ENCODE results near the gene ING4.
"Not testable (repeated sequence)": the region's sequence is repeated elsewhere in the genome, so short reads cannot be mapped to it uniquely, and the experiment has no call there.

Gene ING4

DNA sequence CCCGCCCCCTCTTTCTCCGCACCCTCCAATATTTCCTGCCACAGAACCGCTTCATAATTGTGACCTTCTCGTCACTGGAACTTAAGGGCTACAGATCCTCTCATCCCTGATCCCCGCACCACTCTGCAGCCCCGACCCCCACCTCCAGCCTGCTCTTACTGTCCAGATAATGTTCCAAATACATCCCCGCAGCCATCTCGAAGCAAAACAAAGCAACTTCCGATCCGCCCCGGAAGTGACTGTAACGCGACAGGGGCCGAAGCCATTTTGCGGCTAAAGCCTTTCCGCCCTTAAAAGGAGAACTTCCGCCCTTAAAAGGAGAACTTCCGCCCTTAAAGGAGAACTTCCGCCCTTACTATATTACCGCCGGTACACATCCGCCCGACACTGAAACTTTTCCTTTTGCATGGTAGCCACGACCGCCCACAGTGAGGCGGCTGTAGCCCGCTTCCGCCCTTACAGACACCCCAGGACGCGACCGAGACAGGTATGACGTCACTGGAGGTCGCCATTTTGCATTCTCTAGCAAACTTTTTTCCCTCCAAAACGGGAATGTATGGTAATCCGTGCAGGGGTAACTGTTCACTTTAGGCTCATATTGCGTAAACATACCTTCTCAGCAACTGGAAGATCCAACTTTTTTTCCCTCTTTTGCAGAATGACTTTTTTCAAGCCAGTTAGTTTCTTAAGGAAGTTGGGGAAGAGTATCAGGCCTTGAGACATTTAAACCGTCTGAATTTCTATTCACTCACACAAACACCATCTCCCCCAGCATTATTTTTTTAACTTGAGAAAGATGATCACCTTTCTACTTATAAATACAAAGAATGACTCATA is at the start of gene ING4:
ING4 (minus strand) TSS at position 214 of the 837 bp plus-strand sequence; CDS start at position 196, 18 bp downstream.
- peak; percentile 99 for DNase-seq

DNA sequence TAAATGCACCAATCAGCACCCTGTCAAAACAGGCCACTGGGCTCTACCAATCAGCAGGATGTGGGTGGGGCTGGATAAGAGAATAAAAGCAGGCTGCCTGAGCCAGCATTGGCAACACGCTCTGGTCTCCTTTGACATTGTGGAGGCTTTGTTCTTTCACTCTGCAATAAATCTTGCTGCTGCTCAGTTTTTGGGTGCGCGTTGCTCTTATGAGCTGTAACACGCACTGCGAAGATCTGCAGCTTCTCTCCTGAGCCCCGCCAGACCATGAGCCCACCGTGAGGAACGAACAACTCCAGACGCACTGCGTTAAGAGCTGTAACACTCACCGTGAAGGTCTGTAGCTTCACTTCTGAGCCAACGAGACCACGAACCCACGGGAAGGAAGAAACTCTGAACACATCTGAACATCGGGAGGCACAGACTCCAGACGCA is 46.1 kb upstream of the ING4 start:
- peak; percentile 82 for DNase-seq

DNA sequence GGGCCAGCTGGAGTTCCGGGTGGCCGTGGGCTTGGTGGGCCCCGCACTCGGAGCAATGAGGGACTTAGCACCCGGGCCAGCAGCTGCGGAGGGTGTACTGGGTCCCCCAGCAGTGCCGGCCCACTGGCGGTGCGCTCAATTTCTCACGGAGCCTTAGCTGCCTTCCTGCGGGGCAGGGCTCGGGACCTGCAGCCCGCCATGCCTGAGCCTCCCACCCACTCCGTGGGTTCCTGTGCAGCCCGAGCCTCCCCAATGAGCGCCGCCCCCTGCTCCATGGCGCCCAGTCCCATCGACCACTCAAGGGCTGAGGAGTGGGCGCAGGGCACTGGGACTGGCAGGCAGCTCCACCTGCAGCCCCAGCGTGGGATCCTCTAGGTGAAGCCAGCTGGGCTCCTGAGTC is 45.4 kb upstream of the ING4 start:
- not testable (repeated sequence) for DNase-seq

DNA sequence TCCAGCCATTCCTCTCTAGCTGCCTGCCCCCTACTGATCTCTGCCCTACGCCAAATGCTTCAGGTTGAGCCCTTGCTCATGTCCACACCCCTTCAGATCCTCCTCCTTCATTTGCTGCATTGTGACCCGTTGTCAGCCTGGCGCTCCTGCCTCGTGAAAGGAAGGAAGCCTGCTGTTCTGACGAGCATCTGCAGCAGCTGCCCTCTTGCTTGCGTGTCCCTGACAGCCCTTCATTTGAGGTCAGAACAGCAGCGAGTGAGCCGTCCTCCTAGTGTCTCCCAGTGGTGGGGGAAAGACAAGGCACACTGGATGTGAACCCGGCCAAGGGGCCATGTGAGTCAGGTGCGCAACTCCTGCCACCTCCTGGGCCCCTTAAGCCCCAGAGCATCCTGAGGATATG is 40.7 kb upstream of the ING4 start:
- no peak for DNase-seq

DNA sequence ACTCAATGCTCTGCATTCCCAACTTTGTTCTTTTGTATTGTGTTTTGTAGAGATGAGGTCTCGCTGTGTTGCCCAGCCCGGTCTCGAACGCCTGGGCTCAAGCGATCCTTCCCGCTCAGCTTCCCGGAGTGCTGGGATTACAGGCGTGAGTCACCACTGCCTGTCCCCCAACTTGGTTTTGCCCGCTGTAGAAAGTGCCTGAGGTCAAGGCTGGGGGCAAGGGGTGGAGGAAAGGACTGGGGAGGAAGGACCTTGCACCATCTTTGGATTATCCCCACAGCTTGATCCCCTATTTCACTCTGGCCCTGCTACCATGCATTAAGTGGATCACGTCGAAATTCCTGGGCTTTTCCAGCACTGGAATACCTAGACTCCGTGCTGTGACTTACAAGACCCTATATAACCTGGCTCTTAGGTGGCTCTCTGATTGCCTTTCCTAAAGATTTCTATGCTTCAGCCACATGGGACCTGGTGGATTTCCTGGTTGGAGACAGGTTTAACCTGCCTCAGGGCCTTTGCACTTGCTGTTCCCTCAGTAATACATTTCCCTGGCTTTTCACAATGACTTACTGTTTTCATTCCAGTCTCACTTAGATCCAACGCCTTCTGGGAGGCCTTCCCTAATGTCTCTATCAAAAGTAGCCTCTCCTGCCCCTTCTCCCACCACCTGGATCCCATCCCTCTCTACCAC is 38.3 kb upstream of the ING4 start:
- DNase-seq = no peak

DNA sequence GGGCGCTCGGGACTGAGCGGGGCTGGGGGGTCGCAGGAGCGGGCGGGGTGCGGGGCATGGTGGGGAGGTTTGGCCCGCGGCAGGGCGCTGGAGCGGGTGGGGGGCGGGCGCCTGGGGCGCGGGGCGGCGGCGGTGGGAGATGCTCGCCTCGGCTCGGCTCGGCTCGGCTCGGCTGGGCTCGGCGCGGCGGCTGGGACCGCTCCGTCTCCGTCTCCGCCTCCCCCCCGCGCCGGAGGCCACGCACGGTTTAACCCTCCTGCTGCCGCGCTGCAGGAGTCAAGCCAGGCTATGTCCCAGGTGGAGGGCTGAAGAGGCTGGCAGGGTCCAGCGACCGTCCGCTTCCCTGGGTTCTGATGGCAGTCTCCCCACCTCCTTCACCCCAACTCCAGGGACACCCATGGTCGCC is 37.7 kb upstream of the ING4 start, which contains the start of gene PIANP:
PIANP (minus strand) TSS at position 170 of the 406 bp plus-strand sequence. CDS start 2,754 bp downstream, outside the sequence.
- peak; percentile 29 for DNase-seq

DNA sequence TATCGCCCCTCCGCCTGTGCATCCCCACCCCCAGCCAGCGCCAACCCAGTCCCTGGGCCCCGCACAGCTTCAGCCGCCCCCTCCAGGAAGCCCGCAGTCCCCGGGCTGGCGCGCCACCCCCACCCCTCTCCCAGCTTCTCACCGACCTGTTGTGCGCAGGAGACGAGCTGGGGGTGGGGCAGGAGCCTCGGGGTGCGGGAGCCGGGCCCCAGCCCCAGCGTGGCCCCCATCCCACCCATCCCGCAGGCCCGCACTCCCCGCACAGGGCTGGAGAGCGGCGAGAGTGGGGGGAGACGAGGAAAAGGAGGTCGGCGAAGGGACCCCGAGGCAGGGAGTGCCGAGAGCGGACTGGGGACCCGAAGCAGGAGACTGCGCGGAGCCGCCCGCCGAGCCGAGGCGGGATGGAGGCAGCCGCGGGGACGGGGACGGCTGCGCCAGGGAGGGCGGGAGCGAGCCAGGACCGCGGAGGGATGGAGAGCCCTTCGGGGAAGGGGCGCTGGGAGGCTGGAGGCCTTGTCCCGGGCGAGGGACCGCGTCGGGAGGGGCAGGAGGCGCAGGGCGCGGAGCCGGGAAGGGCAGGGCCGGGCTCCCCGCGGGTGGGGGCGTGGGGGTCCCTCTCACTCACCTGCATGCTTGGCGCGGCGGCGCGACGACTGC is 37.2 kb upstream of the ING4 start:
- DNase-seq = no peak

DNA sequence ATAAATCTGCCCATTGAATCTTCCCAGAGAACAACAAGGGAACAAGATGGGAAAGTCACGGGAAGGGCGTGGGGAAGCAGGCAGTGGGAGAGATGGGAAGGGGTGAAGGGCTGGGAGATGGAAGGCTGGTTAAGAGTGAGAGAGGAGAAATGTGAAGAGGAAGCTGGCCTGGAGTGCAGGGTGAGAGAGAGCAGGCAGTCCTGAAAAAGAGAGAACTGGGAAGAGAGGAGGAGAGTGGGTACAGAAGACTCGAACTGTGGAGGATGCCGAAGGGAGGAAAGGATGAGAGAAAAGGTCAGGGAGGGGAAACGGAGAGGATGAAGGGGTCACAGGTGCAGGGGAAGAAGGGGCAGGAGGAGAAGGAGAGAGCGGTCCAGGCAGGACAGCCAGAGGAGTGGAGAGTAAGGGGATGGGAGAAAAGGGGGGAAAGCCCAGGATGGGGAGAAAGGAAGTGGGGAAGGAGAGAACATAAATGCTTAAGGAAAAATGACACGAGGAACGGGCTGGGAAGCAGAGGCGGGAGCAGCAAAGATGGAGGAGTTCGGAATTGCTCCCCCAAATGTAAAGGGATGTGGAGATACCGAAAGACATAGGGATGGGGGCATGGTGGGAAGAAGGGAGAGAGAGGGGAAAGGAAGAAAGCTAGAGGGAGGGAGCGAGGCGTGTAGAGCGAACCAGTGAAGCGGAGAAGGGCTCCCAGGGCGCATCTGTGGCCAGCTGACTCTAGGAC is 36.5 kb upstream of the ING4 start:
- no peak for DNase-seq

DNA sequence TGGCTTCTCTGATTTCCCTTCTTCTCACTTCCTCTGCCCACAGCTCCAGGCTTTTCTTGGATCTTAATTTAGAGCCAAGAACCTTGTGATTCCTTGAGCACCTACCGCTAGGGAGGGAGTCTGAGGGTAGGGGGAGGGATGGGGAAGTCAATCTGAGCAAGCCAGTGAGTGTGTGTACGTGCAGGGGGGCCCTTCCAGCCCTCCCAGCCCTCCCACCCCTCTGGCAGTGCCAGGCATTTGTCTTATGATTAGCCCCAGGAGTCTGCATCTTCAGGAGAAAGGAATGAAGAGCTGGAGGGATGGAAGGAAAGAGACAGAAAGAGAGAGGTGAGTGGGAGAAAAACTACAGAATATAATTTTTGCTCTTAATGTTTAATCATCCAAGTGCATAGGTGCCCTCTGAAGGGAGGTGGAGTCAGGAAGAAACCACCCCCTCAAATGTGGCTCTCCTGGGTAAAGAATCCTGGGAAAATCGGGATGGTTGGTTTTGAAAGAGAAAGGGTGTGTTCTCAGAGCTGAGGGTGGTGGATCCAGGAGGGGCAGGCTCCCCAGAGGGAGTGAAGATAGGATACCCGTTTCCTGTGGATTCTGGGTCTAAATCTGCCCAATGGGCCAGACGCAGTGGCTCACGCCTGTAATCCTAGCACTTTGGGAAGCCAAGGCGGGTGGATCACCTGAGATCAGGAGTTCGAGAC is 35.6 kb upstream of the ING4 start:
- DNase-seq = no peak

DNA sequence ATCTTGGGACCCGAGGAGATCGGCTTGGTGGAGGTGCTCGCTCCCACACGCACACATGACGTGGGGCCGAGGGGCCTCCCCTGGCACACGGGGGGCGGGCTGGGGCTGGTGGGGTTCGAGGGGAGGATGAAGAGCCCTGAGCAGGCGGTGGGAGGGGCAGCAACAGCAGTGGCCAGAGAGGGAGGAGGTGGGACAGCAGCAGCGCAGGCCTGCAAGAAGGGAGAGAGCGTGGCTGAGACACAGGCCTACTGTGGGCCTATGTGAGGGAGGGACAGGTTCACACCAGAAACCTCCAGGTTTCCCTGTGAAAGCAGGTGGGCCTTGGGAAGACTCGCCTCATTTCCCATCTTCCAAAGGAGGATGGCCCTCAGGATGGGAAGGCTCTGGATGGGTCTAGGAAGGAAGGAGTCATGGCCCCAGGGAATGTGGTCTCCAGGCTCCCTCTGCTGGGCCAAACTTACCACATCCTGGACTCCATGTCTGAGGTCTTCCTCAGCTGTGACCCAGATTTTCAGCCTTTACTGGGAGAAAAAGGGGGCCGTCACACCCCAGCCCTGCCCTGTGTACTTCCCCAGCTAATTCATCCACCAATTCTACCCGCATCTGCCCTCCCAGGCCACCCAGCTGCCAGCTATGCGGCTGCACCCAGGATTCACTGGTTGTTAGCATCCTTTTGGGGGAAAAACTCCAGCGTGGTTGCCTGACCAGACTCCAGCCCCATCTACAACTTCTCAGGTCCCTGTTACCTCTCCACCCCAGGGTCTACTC is 34.8 kb upstream of the ING4 start:
- no peak for DNase-seq

DNA sequence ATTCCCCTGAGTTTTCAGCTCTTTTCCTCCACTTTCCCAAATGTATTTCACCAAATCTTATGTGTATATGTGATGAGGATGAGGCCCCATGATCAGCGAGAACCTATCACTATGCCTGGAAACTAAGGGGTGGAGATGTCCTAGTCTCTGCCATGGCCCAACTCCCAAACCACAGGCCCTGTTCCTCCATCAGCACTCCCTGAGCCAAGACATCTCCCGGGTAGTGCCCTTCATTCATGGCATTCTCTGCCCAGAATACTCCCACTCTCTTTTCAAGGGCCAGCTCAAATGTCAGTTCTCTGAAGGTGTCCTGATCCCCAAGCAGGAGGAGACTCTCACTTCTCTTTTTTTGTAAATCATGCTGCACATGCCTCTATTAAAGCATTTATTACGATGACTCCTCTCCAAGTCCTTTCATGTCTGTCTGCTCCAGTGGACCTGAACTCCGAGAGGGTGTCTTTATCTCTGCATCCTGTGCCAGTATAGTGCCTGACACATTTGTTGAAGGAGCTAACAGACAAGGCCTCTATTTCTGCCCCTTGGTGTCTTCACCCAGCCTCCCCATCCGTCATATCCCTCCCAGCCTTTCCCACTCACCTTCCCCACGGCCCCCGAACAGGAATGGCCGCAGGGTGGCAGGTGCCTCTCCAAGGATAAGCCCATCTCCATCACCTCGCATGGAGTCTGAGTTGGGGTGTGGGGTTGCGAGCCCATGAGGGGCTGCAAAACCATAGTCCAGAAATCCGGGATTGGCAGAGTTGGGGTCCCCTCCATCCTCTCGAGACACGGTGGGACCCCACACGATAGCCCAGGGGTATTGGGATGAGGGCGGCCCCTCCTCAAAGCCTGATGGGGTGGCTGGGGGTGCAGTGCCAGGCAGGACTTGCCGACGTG is 34.0 kb upstream of the ING4 start:
- DNase-seq = peak; percentile 29

DNA sequence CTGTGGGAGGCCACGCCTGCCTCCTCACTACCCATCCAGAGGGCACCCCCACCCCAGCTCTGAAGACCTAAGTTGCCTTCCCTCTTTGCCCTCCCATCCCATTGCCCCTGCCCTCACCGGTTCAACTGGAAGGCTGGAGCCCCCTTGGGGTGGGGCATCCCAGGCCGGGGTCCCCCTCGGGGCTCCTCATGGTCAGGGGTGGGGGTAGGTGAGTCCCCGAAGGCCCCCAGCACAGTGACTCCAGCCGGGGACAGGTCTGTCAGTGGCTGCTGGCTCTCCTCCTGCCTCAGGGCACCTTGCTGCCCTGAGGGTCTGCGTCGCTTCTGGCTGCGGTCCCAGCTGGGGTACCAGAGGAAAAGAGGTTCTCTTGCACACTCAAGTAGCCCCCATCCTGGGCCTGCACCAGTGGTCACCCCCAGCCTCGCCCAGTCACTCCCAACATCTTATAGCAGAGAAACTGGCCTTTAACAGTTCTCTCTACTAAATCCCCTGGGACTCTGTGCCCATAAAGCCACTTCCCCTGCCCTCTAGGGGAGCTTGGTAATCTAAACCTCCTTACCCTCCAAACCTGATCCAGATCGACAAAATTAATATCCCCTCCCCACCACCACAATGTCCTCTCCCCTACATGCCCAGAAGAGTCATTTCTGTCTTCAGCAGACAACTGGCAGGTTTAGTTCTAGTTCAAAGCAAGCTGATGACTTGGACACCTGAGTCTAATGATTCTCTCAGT is 32.6 kb upstream of the ING4 start:
- DNase-seq = no peak

DNA sequence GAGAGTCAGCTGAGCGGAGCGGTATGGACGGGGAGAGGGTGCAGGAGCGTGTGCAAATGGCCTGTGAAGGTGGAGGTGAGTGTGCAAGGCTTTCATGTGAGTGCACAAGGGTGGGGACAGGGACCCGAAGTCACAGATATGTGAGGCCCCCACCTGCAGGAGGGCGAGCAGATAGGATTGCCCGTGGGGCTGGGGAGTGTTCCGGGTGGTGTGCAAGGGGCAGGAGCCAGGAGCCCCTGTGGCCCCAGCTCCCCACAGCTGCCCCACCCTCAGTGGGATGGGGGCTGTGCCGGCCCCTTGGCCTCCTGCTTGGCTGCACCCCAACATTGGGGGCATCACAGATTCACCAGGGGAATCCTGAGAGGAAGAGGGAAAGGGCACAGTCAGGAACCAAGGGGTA is 31.8 kb upstream of the ING4 start:
- DNase-seq = no peak

DNA sequence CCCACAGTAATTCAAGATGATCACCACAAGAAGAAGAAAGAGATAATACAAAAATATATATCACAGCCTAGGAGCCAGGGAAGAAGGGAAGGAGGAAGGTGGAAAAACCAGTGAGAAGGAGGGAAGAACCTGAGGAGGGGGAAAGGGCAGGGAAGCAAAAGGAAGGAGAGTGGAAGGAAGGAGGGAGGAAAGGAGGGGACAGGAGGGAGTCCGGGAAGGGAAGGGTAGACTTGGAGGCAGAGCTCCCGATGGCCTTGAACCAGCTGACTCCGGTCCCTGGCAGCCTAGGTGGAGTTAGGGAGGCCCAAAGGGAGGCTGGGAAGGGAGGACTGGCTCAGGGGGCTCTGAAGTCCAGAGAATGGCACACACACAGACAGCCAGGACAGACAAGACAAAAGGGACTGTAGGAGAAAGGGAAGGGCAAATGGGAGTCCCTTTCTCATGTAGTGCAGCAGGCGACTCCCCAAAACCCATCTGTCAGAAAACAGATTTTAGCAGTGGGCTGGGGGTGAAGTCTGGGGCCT is 31.0 kb upstream of the ING4 start:
- DNase-seq = no peak

DNA sequence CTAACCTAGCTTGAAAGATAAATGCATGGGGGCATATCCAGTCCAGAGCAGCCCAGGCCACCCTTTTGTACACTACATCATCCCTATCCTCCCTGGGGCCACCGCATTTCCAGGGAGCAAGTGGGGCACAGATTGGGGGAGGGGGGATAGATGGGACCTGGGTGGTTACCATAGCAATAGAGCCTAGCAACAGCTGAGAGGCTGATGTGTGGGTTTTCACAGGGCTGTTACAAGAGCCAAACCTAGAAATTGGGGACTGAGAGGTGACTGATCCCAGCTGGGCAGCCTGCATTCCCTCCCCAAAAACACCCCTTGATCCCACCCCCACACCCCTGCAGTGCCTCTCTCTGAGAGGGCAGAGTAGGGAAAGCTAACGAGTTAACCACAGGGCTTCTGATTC is 30.0 kb upstream of the ING4 start:
- DNase-seq = no peak

DNA sequence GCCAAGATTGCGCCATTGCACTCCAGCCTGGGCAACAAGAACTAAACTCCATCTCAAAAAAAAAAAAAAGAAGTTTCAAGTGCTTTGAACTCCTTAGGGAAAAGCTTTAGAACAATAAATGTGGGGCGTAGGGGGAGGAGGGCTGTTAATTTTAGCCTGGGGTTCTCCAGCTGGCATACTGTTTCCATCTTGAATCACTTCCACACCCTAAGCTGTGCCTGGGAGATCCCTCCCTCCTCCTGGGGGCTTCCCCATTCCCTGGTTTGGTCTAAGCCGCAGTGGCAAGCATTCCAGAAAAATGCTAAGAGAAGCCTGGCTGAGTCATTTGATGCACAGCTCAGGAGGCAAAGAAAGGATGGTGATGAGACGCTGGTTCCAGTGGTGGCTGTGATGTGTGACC is 28.6 kb upstream of the ING4 start:
- no peak for DNase-seq

DNA sequence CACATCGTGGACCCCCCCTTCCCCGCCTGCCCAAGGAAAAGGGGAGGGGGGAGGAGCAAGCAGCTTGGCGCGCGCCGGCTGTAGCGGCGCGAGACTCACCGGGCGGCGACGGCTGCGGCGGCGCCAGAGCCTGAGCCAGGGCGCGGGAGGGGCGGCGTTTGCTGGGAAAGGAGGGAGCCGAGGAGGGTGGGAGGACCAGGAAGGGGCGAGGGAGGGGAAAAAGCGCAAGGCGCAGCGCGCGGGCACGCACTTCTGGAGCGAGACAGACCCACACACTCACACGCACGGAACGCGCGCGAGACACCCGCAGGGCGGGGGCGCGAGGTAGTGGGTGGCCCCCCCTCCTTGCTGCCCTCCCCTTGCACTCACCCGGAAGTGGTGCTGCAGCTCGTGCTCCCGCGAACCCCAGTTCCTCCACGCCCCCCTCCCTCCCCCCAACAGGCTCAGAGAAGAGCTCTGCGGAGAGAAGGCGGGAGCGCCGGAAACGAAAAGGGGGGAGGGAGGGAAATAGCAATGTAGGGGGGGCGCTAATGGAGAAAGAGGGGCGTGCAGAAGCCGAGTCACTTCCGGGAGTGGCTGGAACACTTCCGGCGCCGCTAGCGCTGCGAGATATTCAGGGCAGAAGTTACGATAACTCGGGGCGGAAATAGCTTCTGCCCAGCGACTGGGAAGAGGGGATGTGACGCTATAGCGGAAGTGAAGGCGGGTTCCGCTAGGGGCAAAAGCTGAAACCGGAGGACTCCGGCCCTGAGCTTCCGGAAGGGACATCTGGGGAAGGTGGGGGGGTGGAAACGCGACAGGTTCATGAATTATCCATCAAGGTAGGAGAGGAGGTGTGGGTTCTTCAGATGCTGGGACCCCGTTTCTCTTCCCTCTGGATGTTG is 26.3 kb upstream of the ING4 start, which contains the start of gene ZNF384:
ZNF384 (minus strand) TSS at position 377 of the 884 bp plus-strand sequence. CDS start 9,855 bp downstream, outside the sequence.
- peak; percentile 98 for DNase-seq

DNA sequence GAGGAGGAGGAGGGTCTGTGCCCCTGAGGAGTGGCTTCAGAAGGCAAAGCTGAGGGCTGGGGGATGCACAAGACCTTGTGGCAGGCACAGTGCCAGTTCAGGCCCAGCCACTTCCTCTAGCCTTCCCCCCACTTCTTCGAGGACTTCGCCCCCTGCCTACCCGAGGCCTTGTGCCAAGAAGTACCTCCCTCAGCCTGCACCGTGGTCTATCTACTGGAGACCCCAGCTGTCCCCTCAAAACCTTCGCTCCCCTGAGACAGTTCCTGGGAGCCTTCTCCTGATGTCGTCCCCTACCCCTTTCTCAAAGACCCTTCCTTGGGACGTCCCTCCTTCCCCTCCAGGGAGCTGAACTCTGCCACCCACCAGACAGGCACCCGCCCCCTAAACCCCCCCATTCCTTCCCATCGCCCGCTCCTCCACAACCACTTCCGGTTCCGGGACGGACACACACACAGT is 25.7 kb upstream of the ING4 start:
- no peak for DNase-seq

Measured in CD4-positive, alpha-beta T cell treated with Interferon gamma for 1 hour (primary cell).